A549 (cell line): ENCODE data around the gene NEK4. TPM values are rescaled to one million over a fixed set of nuclear protein-coding genes. Genes with fewer than 3 reads are reported as not detected.
A peak's percentile ranks its signal among the peaks of the same experiment; 100 is the strongest.

Source experiments
- ATAC-seq, 2 experiments: fragments of 200-7000 bp in 1 of 2; fragments of >200 bp in 1 of 2; cut with Nextera tagmentation in 1 of 2; cut with Tn5 transposase in 1 of 2; 3 replicates each; pipeline versions ENCODE4 v1.8.0 to v1.9.1; 2018 to 2020; ENCODE audit warnings: mild to moderate bottlenecking in 1 of 2, moderate library complexity in 1 of 2
- CTCF ChIA-PET: fragments of 300-600 bp; sonication (Branson Sonifier 250); formaldehyde crosslinking; extraction: SDS; loops from one replicate; lab custom pipeline; 2021; ENCODE audit warnings: antibody characterized with exemption, inconsistent platforms; lab: Yijun Ruan, JAX
- POLR2A ChIA-PET: fragments of 350-600 bp; formaldehyde crosslinking; extraction: SDS; loops from one replicate; lab custom pipeline; 2021; ENCODE audit warnings: antibody characterized with exemption, inconsistent platforms; lab: Yijun Ruan, JAX
- DNase-seq, 2 experiments: peaks; one replicate each; pipeline versions ENCODE4 v3.0.0 to v3.0.0-alpha.2; 2011 to 2016; ENCODE audit warnings: low read depth in 1 of 2, low spot score in 1 of 2
- FAIRE-seq: peaks from 2 replicates; lab custom pipeline; 2011; peaks lifted over from hg19 to GRCh38; lab: Jason Lieb, UNC
- H3K27ac ChIP-seq, 2 experiments: fragments of >200 bp; sonication (Bioruptor Twin); formaldehyde crosslinking; 3 replicates each; pipeline ENCODE4 v1.5.1; 2016 to 2017
- H3K4me1 ChIP-seq: fragments of >200 bp; sonication (Bioruptor Twin); formaldehyde crosslinking; 3 replicates; pipeline ENCODE4 v1.6.1; 2016
- H3K4me2 ChIP-seq: fragments of >200 bp; sonication (Bioruptor Twin); formaldehyde crosslinking; 3 replicates; pipeline ENCODE4 v1.6.1; 2016
- H3K4me3 ChIP-seq: fragments of >200 bp; sonication (Bioruptor Twin); formaldehyde crosslinking; 3 replicates; pipeline ENCODE4 v1.5.1; 2016
- H3K9me3 ChIP-seq: fragments of >200 bp; sonication (Bioruptor Twin); formaldehyde crosslinking; 3 replicates; pipeline ENCODE4 v1.6.1; 2016
- ATOH8 ChIP-seq: fragments of 250-450 bp; sonication (Bioruptor Pico); IDR thresholded peaks from 2 replicates; pipeline ENCODE4 v1.5.0; 2020; ENCODE audit warnings: low read depth, mild to moderate bottlenecking, moderate library complexity
- BCL3 ChIP-seq: fragments of >200 bp; sonication (Bioruptor Twin); formaldehyde crosslinking; IDR thresholded peaks from 3 replicates; pipeline ENCODE4 v1.6.1; 2016
- BHLHE40 ChIP-seq: IDR thresholded peaks from 2 replicates; pipeline ENCODE4 v1.6.1; 2012; ENCODE audit warnings: low read depth, low read length, inconsistent platforms
- CBX2 ChIP-seq: fragments of 200-600 bp; sonication (generic); IDR thresholded peaks from 2 replicates; pipeline ENCODE4 v1.6.1; 2016; ENCODE audit warnings: low read depth, mild to moderate bottlenecking, borderline replicate concordance
- CBX8 ChIP-seq: fragments of 200-600 bp; sonication (generic); IDR thresholded peaks from 2 replicates; pipeline ENCODE4 v1.6.1; 2016
- CEBPB ChIP-seq, 2 experiments: fragments of >200 bp in 1 of 2; sonication (Bioruptor Twin) in 1 of 2; formaldehyde crosslinking in 1 of 2; IDR thresholded peaks; 2 replicates each; pipeline ENCODE4 v1.6.1; 2012 to 2016
- CHD2 ChIP-seq: fragments of 150-350 bp; IDR thresholded peaks from 2 replicates; pipeline ENCODE4 v1.6.1; 2014; ENCODE audit warnings: low read length; ENCODE audit not compliant: partially characterized antibody
- ELK1 ChIP-seq: fragments of 150-350 bp; IDR thresholded peaks from 2 replicates; pipeline ENCODE4 v1.6.1; 2014; ENCODE audit warnings: low read depth, mild to moderate bottlenecking, low read length
- EP300 ChIP-seq, 2 experiments: fragments of >200 bp; sonication (Bioruptor Twin); formaldehyde crosslinking; IDR thresholded peaks; 2 replicates in 1 of 2; 3 replicates in 1 of 2; pipeline ENCODE4 v1.6.1; 2016 to 2017
- FOSL2 ChIP-seq, 2 experiments: fragments of 450-650 bp in 1 of 2; fragments of >200 bp in 1 of 2; sonication (Bioruptor Twin) in 1 of 2; formaldehyde crosslinking; IDR thresholded peaks; 2 replicates each; pipeline versions ENCODE4 v1.5.0 to v1.6.1; 2016 to 2020; ENCODE audit warnings: mild to moderate bottlenecking in 1 of 2, moderate library complexity in 1 of 2
- HES2 ChIP-seq: fragments of >200 bp; sonication (Bioruptor Twin); formaldehyde crosslinking; IDR thresholded peaks from 2 replicates; pipeline ENCODE4 v1.6.1; 2016
- HEYL ChIP-seq: fragments of 250-450 bp; sonication (Bioruptor Pico); IDR thresholded peaks from 2 replicates; pipeline ENCODE4 v1.8.0; 2021; ENCODE audit warnings: mild to moderate bottlenecking, moderate library complexity
- HOXB13 ChIP-seq: fragments of 250-450 bp; sonication (Bioruptor Pico); IDR thresholded peaks from 2 replicates; pipeline ENCODE4 v1.5.0; 2020; ENCODE audit warnings: low read depth, mild to moderate bottlenecking, moderate library complexity
- HOXB5 ChIP-seq: fragments of 250-450 bp; sonication (Bioruptor Pico); IDR thresholded peaks from 2 replicates; pipeline ENCODE4 v1.5.0; 2020; ENCODE audit warnings: mild to moderate bottlenecking, moderate library complexity
- JUN ChIP-seq, 2 experiments: fragments of >200 bp; sonication (Bioruptor Twin); formaldehyde crosslinking; IDR thresholded peaks; 2 replicates in 1 of 2; 3 replicates in 1 of 2; pipeline ENCODE4 v1.6.1; 2016 to 2017
- JUNB ChIP-seq: fragments of >200 bp; sonication (Bioruptor Twin); formaldehyde crosslinking; IDR thresholded peaks from 2 replicates; pipeline ENCODE4 v1.6.1; 2016
- KDM5A ChIP-seq: fragments of 200-600 bp; sonication (generic); IDR thresholded peaks from 2 replicates; pipeline ENCODE4 v1.6.1; 2016; ENCODE audit warnings: antibody characterized with exemption, mild to moderate bottlenecking
- MAZ ChIP-seq: fragments of 150-350 bp; IDR thresholded peaks from 2 replicates; pipeline ENCODE4 v1.6.1; 2014; ENCODE audit warnings: antibody characterized with exemption, low read depth, low read length, borderline replicate concordance
- MYC ChIP-seq: IDR thresholded peaks from 2 replicates; pipeline ENCODE4 v1.6.1; 2012; ENCODE audit warnings: mild to moderate bottlenecking, inconsistent platforms, low read length, improper control_type of control experiment, borderline replicate concordance
- NFE2L2 ChIP-seq: fragments of 150-350 bp; conservative IDR thresholded peaks from 2 replicates; pipeline ENCODE4 v1.6.1; 2014; ENCODE audit warnings: low read length
- NR3C1 ChIP-seq: fragments of >200 bp; sonication (Bioruptor Twin); formaldehyde crosslinking; IDR thresholded peaks from 3 replicates; pipeline ENCODE4 v1.6.1; 2017
- PHF8 ChIP-seq: fragments of 200-600 bp; sonication (generic); IDR thresholded peaks from 2 replicates; pipeline ENCODE4 v1.6.1; 2016; ENCODE audit warnings: low read depth, mild to moderate bottlenecking, antibody characterized with exemption, moderate library complexity, borderline replicate concordance
- POLR2A ChIP-seq: IDR thresholded peaks from 2 replicates; pipeline ENCODE4 v1.6.1; 2012; ENCODE audit warnings: mild to moderate bottlenecking, low read length
- RCOR1 ChIP-seq: fragments of 150-350 bp; IDR thresholded peaks from 2 replicates; pipeline ENCODE4 v1.6.1; 2014; ENCODE audit warnings: antibody characterized with exemption, low read length, low read depth
- RFX5 ChIP-seq: fragments of 450-650 bp; IDR thresholded peaks from 2 replicates; pipeline ENCODE4 v1.7.1; 2014; ENCODE audit warnings: antibody characterized with exemption, mild to moderate bottlenecking, moderate library complexity
- RNF2 ChIP-seq: fragments of 200-600 bp; sonication (generic); IDR thresholded peaks from 2 replicates; pipeline ENCODE4 v1.6.1; 2016; ENCODE audit warnings: low read depth, mild to moderate bottlenecking, antibody characterized with exemption, moderate library complexity, borderline replicate concordance
- SMC3 ChIP-seq: fragments of >200 bp; sonication (Bioruptor Twin); formaldehyde crosslinking; IDR thresholded peaks from 3 replicates; pipeline ENCODE4 v1.6.1; 2018; ENCODE audit warnings: inconsistent platforms
- SREBF2 ChIP-seq: fragments of 450-650 bp; IDR thresholded peaks from 2 replicates; pipeline ENCODE4 v1.6.1; 2014; ENCODE audit warnings: mild to moderate bottlenecking, moderate library complexity
- TP53 ChIP-seq: fragments of 250-450 bp; sonication (Bioruptor Pico); IDR thresholded peaks from 2 replicates; pipeline ENCODE4 v1.5.0; 2021; ENCODE audit warnings: mild to moderate bottlenecking, moderate library complexity
- ZC3H11A ChIP-seq: fragments of 450-650 bp; IDR thresholded peaks from 2 replicates; pipeline ENCODE4 v1.6.1; 2014; ENCODE audit warnings: antibody characterized with exemption, mild to moderate bottlenecking
- ZFP36 ChIP-seq: fragments of 450-650 bp; IDR thresholded peaks from 2 replicates; pipeline ENCODE4 v1.6.1; 2014; ENCODE audit warnings: borderline replicate concordance; ENCODE audit not compliant: partially characterized antibody
- WGBS: methylation state at CpG from one replicate; pipeline ENCODE4 v1.1.6; 2017; ENCODE audit errors: missing lambda C conversion rate; 5-methylcytosine and 5-hydroxymethylcytosine counted together
- polyA plus RNA-seq, 4 experiments: library from polyadenylated mRNA; depleted of rRNA in 3 of 4; stranded (reverse); fragments of >200 nt; fragmentation: RNase III in 1 of 4; extraction: RNeasy Plus Mini Kit Qiagen cat#74134 plus additional on column Dnase treatment in 1 of 4; gene quantifications; 2 replicates in 3 of 4; 3 replicates in 1 of 4; pipeline ENCODE4 v1.2.3, GENCODE V29; 2011 to 2017
- TF ChIP-seq, protein P1 (sequence below): fragments of 450-650 bp; IDR thresholded peaks from 2 replicates; pipeline ENCODE4 v1.6.1; 2014; ENCODE audit warnings: antibody characterized with exemption

The NEK4 gene
- polyA plus RNA-seq, 2 of the 4 experiments (the other 2 are of a cell fraction), result 12.1 to 19.4 TPM

GRCh38 chr3:52685709-52686691 is 84.7 kb downstream of the NEK4 start, which contains the start of the genes GNL3 and PBRM1 (continued):
- no peak for TF ChIP-seq CHD2
- TF ChIP-seq KDM5A, result no peak
- TF ChIP-seq MAZ, result 0 out of 2 replicates have a peak, but pooled peaks have one; percentile 31
- no peak for TF ChIP-seq ATOH8 (CRISPR knock-in tag)
- 0 out of 2 replicates have a peak, but pooled peaks have one; percentile 37 for TF ChIP-seq HOXB13 (CRISPR knock-in tag)
- TF ChIP-seq TP53 (CRISPR knock-in tag), result no peak
- TF ChIP-seq RNF2, result no peak
- TF ChIP-seq SMC3, result no peak
- peak; percentile 91 for TF ChIP-seq POLR2A
- no peak for TF ChIP-seq RFX5
- TF ChIP-seq ZFP36, result no peak

DNA sequence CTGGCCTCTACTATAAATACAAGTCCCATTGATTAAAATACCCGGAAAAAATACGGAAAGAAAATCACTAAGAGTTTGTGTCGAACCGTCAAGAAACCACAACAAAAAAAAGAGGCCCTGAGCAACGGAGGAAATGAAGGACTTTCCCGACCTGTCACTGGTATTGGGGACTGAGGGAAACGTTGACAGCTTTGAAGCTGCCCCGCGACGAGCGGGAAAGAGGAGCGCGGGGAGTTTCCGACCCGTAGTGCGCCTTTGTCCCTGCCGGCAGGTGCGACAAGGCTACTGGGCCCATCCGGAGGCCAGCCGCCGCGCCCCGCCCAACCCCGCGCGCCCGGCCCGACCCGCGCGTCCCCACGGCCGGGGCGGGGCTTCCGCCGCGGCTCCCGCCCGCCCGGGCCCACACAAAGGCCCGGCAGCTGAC is 85.4 kb downstream of the NEK4 start:
- CTCF ChIA-PET, result no interaction called here
- POLR2A ChIA-PET, result interaction anchor here (0.6 kb wide), 1 partner anchor 13 kb away, joined by 8 read pairs; no protein-coding TSS in a partner anchor
- WGBS, result 1% methylated on average over 38 of the region's 41 CpGs

DNA sequence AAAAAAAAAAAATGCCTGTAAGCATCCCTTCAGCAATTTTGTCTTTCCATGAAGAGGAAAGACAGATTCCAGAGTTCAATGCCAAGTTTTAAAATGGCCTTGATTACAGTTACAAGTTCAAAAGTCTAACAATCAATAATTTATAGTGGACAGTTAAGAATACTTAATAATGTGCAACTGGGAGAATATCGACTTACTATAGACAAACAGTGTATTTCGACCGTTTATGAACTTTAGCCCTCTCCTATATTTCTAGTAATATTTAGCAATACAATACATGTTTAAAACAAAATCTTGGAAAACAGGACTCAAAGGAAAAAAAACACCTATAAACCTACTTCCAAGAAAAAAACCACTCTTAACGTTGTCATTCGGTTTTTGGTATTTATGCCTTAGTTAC is 86.6 kb downstream of the NEK4 start:
- DNase-seq, result no peak
- ATAC-seq, result no peak
- no peak for FAIRE-seq
- H3K27ac ChIP-seq, result no peak overlapping the region
- peaks cover 49% of the 10 kb centered on the region; the same call in 2 of the 3 replicates for H3K4me1 ChIP-seq
- H3K4me3 ChIP-seq, result peak overlapping the region; percentile 83
- TF ChIP-seq CBX2 (no peak), NFE2L2 (no peak), ELK1 (no peak), PHF8 (no peak), EP300 (IDR thresholded peaks at IDR 0.05) (no peak), HOXB5 (CRISPR knock-in tag) (no peak), JUNB (no peak), MAZ (no peak), TP53 (CRISPR knock-in tag) (no peak), ZFP36 (no peak), BCL3 (no peak), RNF2 (no peak), CEBPB (IDR thresholded peaks at IDR 0.05) (no peak), HES2 (no peak), MYC (no peak)
- ChIA-PET CTCF (interaction anchor here (0.7 kb wide), 1 partner anchor 16 kb away, joined by 3 read pairs; no protein-coding TSS in a partner anchor), POLR2A (no interaction called here)
- WGBS, result 57% methylated on average over 5 of the region's 5 CpGs
- no peaks in the 10 kb centered on the region for H3K9me3 ChIP-seq
- peak overlapping the region; percentile 93 for H3K4me2 ChIP-seq

More for the DNA sequence above, 85.4 kb downstream of the NEK4 start:
- ATAC-seq, result peak; percentile 80 to 92
- Histone ChIP-seq H3K4me3 (peak overlapping the region; percentile 83), H3K4me2 (peak overlapping the region; percentile 93), H3K9me3 (no peaks in the 10 kb centered on the region), H3K27ac (peak overlapping the region; percentile 99 to 100), H3K4me1 (peaks cover 44% of the 10 kb centered on the region; the same call in 2 of the 3 replicates)
- peak; percentile 61 to 72 for DNase-seq
- no peak for FAIRE-seq
- TF ChIP-seq FOSL2 (IDR thresholded peaks at IDR 0.05) (no peak), FOSL2 (CRISPR knock-in tag; IDR thresholded peaks at IDR 0.05) (no peak), CBX8 (no peak), ZC3H11A (no peak), NR3C1 (no peak), HEYL (CRISPR knock-in tag) (no peak), SREBF2 (no peak), KDM5A (no peak), RCOR1 (no peak), BHLHE40 (no peak), JUN (IDR thresholded peaks at IDR 0.05) (no peak)
- TF ChIP-seq, protein P1, sequence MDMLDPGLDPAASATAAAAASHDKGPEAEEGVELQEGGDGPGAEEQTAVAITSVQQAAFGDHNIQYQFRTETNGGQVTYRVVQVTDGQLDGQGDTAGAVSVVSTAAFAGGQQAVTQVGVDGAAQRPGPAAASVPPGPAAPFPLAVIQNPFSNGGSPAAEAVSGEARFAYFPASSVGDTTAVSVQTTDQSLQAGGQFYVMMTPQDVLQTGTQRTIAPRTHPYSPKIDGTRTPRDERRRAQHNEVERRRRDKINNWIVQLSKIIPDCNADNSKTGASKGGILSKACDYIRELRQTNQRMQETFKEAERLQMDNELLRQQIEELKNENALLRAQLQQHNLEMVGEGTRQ, result no peak
